Trophoblast cell (in vitro differentiated cells and primary cell): Measurements from ENCODE around the gene PMPCA. TPM values are rescaled to one million over a fixed set of nuclear protein-coding genes. Genes with fewer than 3 reads are reported as not detected.

ENCODE experiments used
- DNase-seq, 2 donors: peaks; one replicate each; pipeline ENCODE4 v3.0.0-alpha.2; 2016
- H2AFZ ChIP-seq: 2 replicates; pipeline ENCODE4 v1.6.1; 2013; ENCODE audit warnings: low read length, moderate library complexity, mild to moderate bottlenecking; ENCODE audit not compliant: insufficient read depth, poor library complexity
- H2AK5ac ChIP-seq: 2 replicates; pipeline ENCODE4 v1.6.1; 2013; ENCODE audit warnings: mild to moderate bottlenecking, low read length
- H2BK120ac ChIP-seq: 2 replicates; pipeline ENCODE4 v1.6.1; 2013; ENCODE audit warnings: low read length, mild to moderate bottlenecking, moderate library complexity; ENCODE audit not compliant: insufficient read depth, poor library complexity
- H2BK12ac ChIP-seq: 2 replicates; pipeline ENCODE4 v1.6.1; 2013; ENCODE audit warnings: mild to moderate bottlenecking, low read length, moderate library complexity
- H2BK5ac ChIP-seq: 2 replicates; pipeline ENCODE4 v1.6.1; 2013; ENCODE audit warnings: low read length, low read depth, moderate library complexity, mild to moderate bottlenecking; ENCODE audit not compliant: poor library complexity
- H3K14ac ChIP-seq: 2 replicates; pipeline ENCODE4 v1.6.1; 2013; ENCODE audit warnings: mild to moderate bottlenecking, low read length
- H3K18ac ChIP-seq: 2 replicates; pipeline ENCODE4 v1.6.1; 2013; ENCODE audit warnings: mild to moderate bottlenecking, low read length
- H3K23ac ChIP-seq: 2 replicates; pipeline ENCODE4 v1.6.1; 2013; ENCODE audit warnings: low read length
- H3K27ac ChIP-seq: 2 replicates; pipeline ENCODE4 v1.5.1; 2013; ENCODE audit warnings: low read depth, mild to moderate bottlenecking, inconsistent platforms, low read length, moderate library complexity
- H3K27me3 ChIP-seq: 2 replicates; pipeline ENCODE4 v1.6.1; 2013; ENCODE audit warnings: inconsistent platforms, mild to moderate bottlenecking, low read length, moderate library complexity; ENCODE audit not compliant: insufficient read depth
- H3K36me3 ChIP-seq, 2 experiments: 1 replicate in 1 of 2; 2 replicates in 1 of 2; pipeline ENCODE4 v1.6.1; 2013; ENCODE audit warnings: low read length in 2 of 2, mild to moderate bottlenecking in 2 of 2, moderate library complexity in 1 of 2; ENCODE audit not compliant: insufficient read depth in 2 of 2, control insufficient read depth in 1 of 2
- H3K4ac ChIP-seq: 2 replicates; pipeline ENCODE4 v1.6.1; 2013; ENCODE audit warnings: low read depth, mild to moderate bottlenecking, low read length, moderate library complexity
- H3K4me1 ChIP-seq, 2 experiments: 1 replicate in 1 of 2; 2 replicates in 1 of 2; pipeline ENCODE4 v1.6.1; 2013; ENCODE audit warnings: low read length in 2 of 2, mild to moderate bottlenecking in 2 of 2, moderate library complexity in 1 of 2; ENCODE audit not compliant: insufficient read depth in 2 of 2, control insufficient read depth in 1 of 2
- H3K4me2 ChIP-seq: 2 replicates; pipeline ENCODE4 v1.6.1; 2013; ENCODE audit warnings: inconsistent platforms, mild to moderate bottlenecking, low read length, moderate library complexity
- H3K4me3 ChIP-seq: 2 replicates; pipeline ENCODE4 v1.5.1; 2013; ENCODE audit warnings: mild to moderate bottlenecking, low read depth, low read length, inconsistent platforms
- H3K79me1 ChIP-seq: one replicate; pipeline ENCODE4 v1.6.1; 2013; ENCODE audit warnings: low read length
- H3K79me2 ChIP-seq: 2 replicates; pipeline ENCODE4 v1.6.1; 2013; ENCODE audit warnings: low read length, mild to moderate bottlenecking; ENCODE audit not compliant: control insufficient read depth, insufficient read depth, poor library complexity
- H3K9ac ChIP-seq: 2 replicates; pipeline ENCODE4 v1.6.1; 2013; ENCODE audit warnings: mild to moderate bottlenecking, low read length
- H3K9me3 ChIP-seq: 2 replicates; pipeline ENCODE4 v1.6.1; 2013; ENCODE audit warnings: low read depth, mild to moderate bottlenecking, control low read depth, inconsistent platforms, low read length; ENCODE audit not compliant: insufficient read depth
- H4K12ac ChIP-seq: 2 replicates; pipeline ENCODE4 v1.6.1; 2013; ENCODE audit warnings: low read depth, mild to moderate bottlenecking, low read length, moderate library complexity
- H4K8ac ChIP-seq: 2 replicates; pipeline ENCODE4 v1.6.1; 2013; ENCODE audit warnings: low read depth, mild to moderate bottlenecking, low read length, moderate library complexity
- H4K91ac ChIP-seq: one replicate; pipeline ENCODE4 v1.6.1; 2013; ENCODE audit warnings: low read depth, mild to moderate bottlenecking, low read length, moderate library complexity
- WGBS: extraction: QIAGEN DNeasy Blood & Tissue Kit; methylation state at CpG from one replicate; pipeline ENCODE4 v1.1.7; 2013; ENCODE audit warnings: missing lambda C conversion rate; ENCODE audit not compliant: insufficient read length, insufficient coverage; ENCODE audit errors: extremely low coverage; 5-methylcytosine and 5-hydroxymethylcytosine counted together
- polyA plus RNA-seq: library from polyadenylated mRNA; stranded (reverse); fragments of 200-250 nt; gene quantifications from 2 replicates; pipeline ENCODE4 v1.2.3, GENCODE V29; 2013

PMPCA gene
- 38.5 and 39.5 TPM in 2 replicates for polyA plus RNA-seq

DNA sequence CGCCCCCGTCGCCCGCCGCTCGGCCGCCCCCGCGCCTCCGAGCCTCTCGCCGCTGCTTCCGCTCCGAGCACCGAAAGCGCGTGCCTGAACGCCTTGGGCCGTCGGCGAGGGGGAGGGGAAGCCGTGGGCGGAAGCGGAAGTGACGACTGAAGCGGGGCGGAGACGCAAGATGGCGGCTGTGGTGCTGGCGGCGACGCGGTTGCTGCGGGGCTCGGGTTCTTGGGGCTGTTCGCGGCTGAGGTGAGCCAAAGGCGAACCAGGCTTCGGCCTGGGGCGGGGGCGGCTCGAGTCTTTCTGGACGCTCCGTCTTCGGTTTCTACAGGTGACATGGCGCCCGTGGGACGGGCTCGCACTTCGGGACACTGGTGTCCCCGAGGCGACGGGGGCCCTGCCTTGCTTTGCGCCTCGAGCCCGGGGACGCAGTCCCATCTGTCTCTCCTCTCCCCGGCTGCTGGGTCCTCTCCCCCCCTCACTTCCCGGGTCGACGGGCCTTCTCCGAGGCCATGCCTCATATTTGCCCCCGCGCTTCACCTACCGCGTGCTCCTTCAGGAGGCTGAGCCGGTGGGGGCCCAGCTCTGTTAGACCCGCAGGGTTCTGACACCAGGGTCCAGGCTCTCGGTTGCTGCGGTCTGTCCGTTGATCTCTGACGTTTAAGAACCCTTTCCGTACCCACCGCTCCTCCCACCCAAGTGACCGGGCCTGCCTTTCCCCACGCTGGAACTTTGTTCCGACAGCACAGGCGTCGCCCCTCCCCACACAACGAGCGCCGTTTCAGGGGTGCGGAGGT is at the start of gene PMPCA, which contains the start of gene ENTR1:
PMPCA (plus strand) TSS at position 159 of the 788 bp plus-strand sequence; CDS start at position 170, 11 bp downstream.
ENTR1 (minus strand) TSS at position 115 of the 788 bp plus-strand sequence. CDS start 217 bp downstream, outside the sequence.
- H3K36me3 ChIP-seq: peaks cover 40 to 48% of the 10 kb centered on the region in 2 experiments
- peaks cover 18% of the 10 kb centered on the region for H3K79me2 ChIP-seq
- peak within 1 kb of the TSS; percentile 97 for H3K4ac ChIP-seq
- H3K79me1 ChIP-seq: peaks cover 11% of the 10 kb centered on the region
- H3K18ac ChIP-seq: peak within 1 kb of the TSS; percentile 96
- H3K14ac ChIP-seq: peak within 1 kb of the TSS; percentile 97
- H3K23ac ChIP-seq: no peak within 1 kb of the TSS
- H2BK120ac ChIP-seq: peak within 1 kb of the TSS; percentile 68
- peak within 1 kb of the TSS; percentile 81 for H2AFZ ChIP-seq
- no peaks in the 10 kb centered on the region for H3K9me3 ChIP-seq
- H2BK5ac ChIP-seq: peak within 1 kb of the TSS; percentile 57
- H3K4me2 ChIP-seq: peak within 1 kb of the TSS; percentile 92
- peak within 1 kb of the TSS; percentile 82 for H4K12ac ChIP-seq
- peak within 1 kb of the TSS; percentile 92 for H4K8ac ChIP-seq
- H2AK5ac ChIP-seq: peak within 1 kb of the TSS; percentile 84
- DNase-seq: peak; percentile 86 to 96
- no CpG with 5 or more reads among the region's 83 CpGs for WGBS
- peaks cover 7 to 16% of the 10 kb centered on the region in 2 experiments for H3K4me1 ChIP-seq
- H3K4me3 ChIP-seq: peak within 1 kb of the TSS; percentile 87
- H4K91ac ChIP-seq: peak within 1 kb of the TSS; percentile 95
- H3K27me3 ChIP-seq: no peaks in the 10 kb centered on the region
- peak within 1 kb of the TSS; percentile 60 for H3K27ac ChIP-seq
- H2BK12ac ChIP-seq: peak within 1 kb of the TSS; percentile 61
- H3K9ac ChIP-seq: peak within 1 kb of the TSS; percentile 77

DNA sequence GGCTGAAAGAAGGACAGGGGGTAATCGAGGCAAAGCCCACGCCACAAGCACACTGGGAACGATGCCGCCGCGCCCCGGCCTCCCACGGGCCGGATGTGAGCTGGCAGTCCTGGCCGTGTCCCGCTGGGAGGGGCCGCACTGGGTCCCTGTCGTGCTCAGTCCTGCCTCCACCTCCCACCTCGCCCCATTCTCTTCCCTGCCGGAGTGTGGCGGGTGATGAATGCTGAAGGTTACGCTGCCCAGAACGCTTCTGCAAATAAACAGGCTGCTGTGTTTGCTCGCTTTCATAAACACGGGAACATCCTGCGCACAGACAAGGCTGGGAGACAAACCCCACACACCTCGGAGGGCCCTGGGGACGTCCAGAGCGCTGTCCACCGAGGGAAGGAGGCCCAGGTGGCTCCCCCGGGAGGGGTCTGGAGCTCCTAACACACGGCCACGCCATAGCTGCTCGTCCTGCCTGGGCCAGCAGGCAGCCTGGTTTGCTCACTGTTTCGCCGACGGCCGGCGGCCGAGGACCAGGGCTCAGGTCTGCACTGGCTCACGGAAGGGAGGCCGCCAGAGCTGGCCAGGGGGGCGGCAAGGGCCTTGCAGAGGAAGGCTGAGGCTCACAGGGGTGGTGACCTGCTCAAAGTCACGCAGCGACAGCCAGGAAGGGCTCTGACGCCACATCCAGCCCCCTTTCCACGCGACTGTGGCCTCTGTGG is 49.3 kb upstream of the PMPCA start:
- no peak overlapping the region for H3K9ac ChIP-seq
- H2BK120ac ChIP-seq: no peak overlapping the region
- no peak overlapping the region for H3K4me2 ChIP-seq
- no peak overlapping the region for H2AK5ac ChIP-seq
- H2BK5ac ChIP-seq: no peak overlapping the region
- H3K4ac ChIP-seq: no peak overlapping the region
- H3K79me2 ChIP-seq: peaks cover 2% of the 10 kb centered on the region
- no peak overlapping the region for H4K8ac ChIP-seq
- peaks cover 8 to 14% of the 10 kb centered on the region in 2 experiments for H3K4me1 ChIP-seq
- H3K14ac ChIP-seq: no peak overlapping the region
- no peak overlapping the region for H2BK12ac ChIP-seq
- H3K27ac ChIP-seq: no peak overlapping the region
- no peak overlapping the region for H2AFZ ChIP-seq
- no peak overlapping the region for H3K18ac ChIP-seq
- no peak for DNase-seq
- H3K23ac ChIP-seq: no peak overlapping the region
- WGBS: no CpG with 5 or more reads among the region's 43 CpGs
- no peaks in the 10 kb centered on the region for H3K27me3 ChIP-seq
- no peak overlapping the region for H3K4me3 ChIP-seq
- H3K79me1 ChIP-seq: peaks cover 3% of the 10 kb centered on the region
- no peak overlapping the region for H4K12ac ChIP-seq
- peaks cover 19 to 20% of the 10 kb centered on the region in 2 experiments for H3K36me3 ChIP-seq
- H3K9me3 ChIP-seq: no peaks in the 10 kb centered on the region
- H4K91ac ChIP-seq: no peak overlapping the region

GRCh38 chr9:136361754-136362449 is 48.6 kb upstream of the PMPCA start:
- Histone ChIP-seq H2BK12ac (no peak overlapping the region), H3K9me3 (no peaks in the 10 kb centered on the region), H3K9ac (no peak overlapping the region), H3K18ac (no peak overlapping the region), H3K4me1 (peaks cover 8 to 14% of the 10 kb centered on the region in 2 experiments), H3K4ac (no peak overlapping the region), H3K27ac (no peak overlapping the region), H3K4me2 (no peak overlapping the region), H3K4me3 (no peak overlapping the region), H3K79me2 (peaks cover 2% of the 10 kb centered on the region), H3K27me3 (no peaks in the 10 kb centered on the region), H4K8ac (no peak overlapping the region), H2AK5ac (no peak overlapping the region), H3K14ac (no peak overlapping the region), H4K91ac (no peak overlapping the region), H2BK120ac (no peak overlapping the region), H4K12ac (no peak overlapping the region), H2AFZ (no peak overlapping the region), H3K36me3 (peaks cover 13% of the 10 kb centered on the region in 2 experiments), H3K23ac (no peak overlapping the region), H2BK5ac (no peak overlapping the region), H3K79me1 (peaks cover 3% of the 10 kb centered on the region)
- no peak for DNase-seq
- WGBS: no CpG with 5 or more reads among the region's 26 CpGs

GRCh38 chr9:136362450-136362784 is 48.0 kb upstream of the PMPCA start:
- Histone ChIP-seq H2BK5ac (no peak overlapping the region), H3K27me3 (no peaks in the 10 kb centered on the region), H3K4me1 (peaks cover 8 to 14% of the 10 kb centered on the region in 2 experiments), H2AK5ac (no peak overlapping the region), H3K79me1 (peaks cover 3% of the 10 kb centered on the region), H2BK12ac (no peak overlapping the region), H4K8ac (no peak overlapping the region), H3K4ac (no peak overlapping the region), H3K14ac (no peak overlapping the region), H4K12ac (no peak overlapping the region), H3K4me3 (no peak overlapping the region), H2BK120ac (no peak overlapping the region), H2AFZ (no peak overlapping the region), H3K9me3 (no peaks in the 10 kb centered on the region), H3K36me3 (peaks cover 8% of the 10 kb centered on the region in 2 experiments), H3K9ac (no peak overlapping the region), H3K23ac (no peak overlapping the region), H3K18ac (no peak overlapping the region), H3K79me2 (peaks cover 2% of the 10 kb centered on the region), H3K4me2 (no peak overlapping the region), H4K91ac (no peak overlapping the region), H3K27ac (no peak overlapping the region)
- no CpG with 5 or more reads among the region's 6 CpGs for WGBS
- DNase-seq: no peak
